Fibroblast of villous mesenchyme (primary cell): Measurements from ENCODE around the gene BICD1. TPM values are rescaled to one million over a fixed set of nuclear protein-coding genes. Genes with fewer than 3 reads are reported as not detected.
A peak's percentile ranks its signal among the peaks of the same experiment; 100 is the strongest.

ENCODE experiments used
- DNase-seq: peaks from one replicate; pipeline ENCODE4 v3.0.0-alpha.2; 2010; ENCODE audit warnings: low read depth
- H3K4me3 ChIP-seq: 2 replicates; pipeline ENCODE4 v1.5.1; 2011; ENCODE audit warnings: low read depth, mild to moderate bottlenecking, low read length
- total RNA-seq: library from RNA; depleted of rRNA; stranded (reverse); fragments of >200 nt; gene quantifications from 2 replicates; pipeline ENCODE4 v1.2.3, GENCODE V29; 2012
- TF ChIP-seq, protein P1 (sequence below): IDR thresholded peaks from 2 replicates; pipeline ENCODE4 v1.5.1; 2012; ENCODE audit warnings: low read depth, mild to moderate bottlenecking, low read length; ENCODE audit not compliant: insufficient read depth

The BICD1 gene
- total RNA-seq, 1 donor: 24.6 TPM

DNA sequence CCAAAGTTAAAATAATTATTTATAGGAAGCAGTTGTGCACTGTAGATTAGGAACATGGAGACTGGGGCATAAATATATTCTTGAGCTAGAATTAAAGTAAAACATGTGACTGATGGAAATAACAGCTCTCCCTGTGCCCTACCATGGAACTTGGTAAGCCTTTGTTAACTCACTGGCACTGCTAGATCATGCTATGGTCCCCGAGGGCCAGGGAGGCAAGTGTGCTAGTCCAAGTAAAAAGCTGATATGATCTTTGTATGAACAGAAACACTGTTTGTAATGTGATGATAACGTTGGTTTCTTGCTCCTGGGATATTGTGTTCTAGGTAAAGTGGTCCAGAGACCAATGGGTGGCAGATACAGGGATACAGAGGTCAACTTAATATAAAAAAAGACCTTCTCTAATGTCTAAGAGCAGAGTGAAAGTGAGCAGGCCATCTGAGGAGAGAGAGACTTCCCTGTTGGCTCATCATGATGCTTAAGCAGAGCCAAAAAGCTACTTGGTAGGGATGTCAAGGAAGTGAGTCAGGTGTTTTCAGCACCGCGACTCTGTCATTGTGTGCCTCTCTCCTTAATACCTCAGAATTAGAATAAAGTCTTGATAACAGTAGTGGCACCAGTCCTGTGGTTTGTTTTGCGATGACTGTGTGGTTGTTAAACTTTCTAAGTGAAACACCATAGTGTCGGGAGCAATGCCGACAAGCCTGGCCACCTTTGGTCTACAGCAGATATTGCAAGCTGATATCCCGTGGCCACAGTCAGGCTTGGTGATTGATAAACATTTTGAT is 27.6 kb downstream of the BICD1 start:
- TF ChIP-seq, protein P1, sequence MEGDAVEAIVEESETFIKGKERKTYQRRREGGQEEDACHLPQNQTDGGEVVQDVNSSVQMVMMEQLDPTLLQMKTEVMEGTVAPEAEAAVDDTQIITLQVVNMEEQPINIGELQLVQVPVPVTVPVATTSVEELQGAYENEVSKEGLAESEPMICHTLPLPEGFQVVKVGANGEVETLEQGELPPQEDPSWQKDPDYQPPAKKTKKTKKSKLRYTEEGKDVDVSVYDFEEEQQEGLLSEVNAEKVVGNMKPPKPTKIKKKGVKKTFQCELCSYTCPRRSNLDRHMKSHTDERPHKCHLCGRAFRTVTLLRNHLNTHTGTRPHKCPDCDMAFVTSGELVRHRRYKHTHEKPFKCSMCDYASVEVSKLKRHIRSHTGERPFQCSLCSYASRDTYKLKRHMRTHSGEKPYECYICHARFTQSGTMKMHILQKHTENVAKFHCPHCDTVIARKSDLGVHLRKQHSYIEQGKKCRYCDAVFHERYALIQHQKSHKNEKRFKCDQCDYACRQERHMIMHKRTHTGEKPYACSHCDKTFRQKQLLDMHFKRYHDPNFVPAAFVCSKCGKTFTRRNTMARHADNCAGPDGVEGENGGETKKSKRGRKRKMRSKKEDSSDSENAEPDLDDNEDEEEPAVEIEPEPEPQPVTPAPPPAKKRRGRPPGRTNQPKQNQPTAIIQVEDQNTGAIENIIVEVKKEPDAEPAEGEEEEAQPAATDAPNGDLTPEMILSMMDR: no peak
- DNase-seq: peak; percentile 26
- H3K4me3 ChIP-seq: no peak overlapping the region

DNA sequence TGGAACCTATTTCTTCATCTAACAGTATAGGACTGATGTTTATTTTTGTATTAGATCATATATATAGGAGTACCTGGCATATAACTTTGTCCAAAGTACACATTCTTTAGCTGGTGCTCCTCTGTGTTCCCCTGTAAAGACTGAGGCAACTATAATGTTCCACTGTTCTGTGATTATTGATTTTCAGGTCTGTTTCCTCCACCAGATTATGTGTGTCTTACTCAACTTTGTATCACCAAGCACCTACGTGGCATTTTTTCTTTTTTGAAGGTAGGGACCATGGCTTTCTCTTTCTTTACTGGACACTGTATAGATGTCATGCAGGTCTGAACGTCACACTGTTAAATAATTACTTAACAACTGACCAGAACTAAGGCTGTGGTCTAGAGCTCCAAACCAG is 29.3 kb downstream of the BICD1 start:
- TF ChIP-seq, protein P1: no peak
- no peak for DNase-seq
- no peak overlapping the region for H3K4me3 ChIP-seq

DNA sequence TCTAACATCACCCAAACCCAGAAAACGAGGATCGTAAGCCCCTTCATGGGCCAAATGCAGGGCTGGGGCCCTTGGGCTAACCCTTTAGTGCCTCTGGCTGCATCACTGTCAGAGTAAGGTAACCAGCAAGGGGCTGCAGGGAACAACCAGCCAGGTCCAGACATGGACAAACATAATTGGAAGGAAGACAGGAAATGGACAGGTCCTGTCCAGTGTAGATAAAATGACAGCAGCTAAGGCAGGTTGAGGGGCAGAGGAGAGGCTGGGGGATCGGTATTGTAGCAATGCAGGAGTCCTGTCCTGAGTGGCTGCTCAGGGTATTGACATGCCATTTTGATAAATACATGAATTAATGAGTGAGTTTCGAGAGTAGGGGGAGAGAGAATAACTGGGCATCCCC is 29.8 kb downstream of the BICD1 start:
- no peak overlapping the region for H3K4me3 ChIP-seq
- no peak for DNase-seq
- TF ChIP-seq, protein P1: no peak

DNA sequence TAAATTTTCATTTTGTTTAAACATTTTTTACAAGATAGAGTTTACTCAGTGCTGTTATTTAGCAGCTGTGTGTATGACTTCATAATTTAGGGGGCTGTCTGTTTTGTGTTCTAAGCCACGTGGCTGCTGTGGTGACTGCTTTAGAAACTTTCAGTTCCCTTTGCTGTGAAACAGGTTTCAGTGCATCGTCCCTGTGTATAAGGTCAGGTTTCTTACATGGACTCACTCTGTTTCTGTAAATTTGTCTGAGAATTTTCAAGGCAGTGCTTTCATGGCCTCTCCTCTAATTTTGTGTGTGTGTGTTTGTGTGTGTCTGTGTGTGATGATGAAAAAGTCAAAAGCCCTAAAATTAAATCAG is 32.4 kb downstream of the BICD1 start:
- TF ChIP-seq, protein P1: no peak
- H3K4me3 ChIP-seq: peak overlapping the region; percentile 24
- DNase-seq: peak; percentile 82

DNA sequence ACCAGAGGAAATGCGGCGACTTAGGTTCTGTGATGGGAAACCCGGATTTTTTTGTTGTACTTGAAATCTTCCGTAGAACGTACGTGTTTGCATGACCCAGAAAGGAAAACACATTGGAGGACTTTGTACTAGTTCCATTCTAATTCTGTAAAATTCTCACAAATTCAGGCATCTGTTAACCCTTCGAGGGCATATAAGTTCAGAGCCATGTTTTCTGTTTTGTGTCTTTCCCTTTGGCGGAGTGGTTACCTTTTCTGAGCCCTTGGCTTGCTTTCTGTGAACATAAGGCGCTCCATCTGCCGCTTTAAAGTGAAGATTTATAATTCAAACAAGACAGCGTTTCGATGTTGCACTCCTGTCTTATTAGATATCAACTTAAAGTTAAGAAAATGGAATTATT is 34.2 kb downstream of the BICD1 start:
- no peak for DNase-seq
- TF ChIP-seq, protein P1: no peak
- no peak overlapping the region for H3K4me3 ChIP-seq

DNA sequence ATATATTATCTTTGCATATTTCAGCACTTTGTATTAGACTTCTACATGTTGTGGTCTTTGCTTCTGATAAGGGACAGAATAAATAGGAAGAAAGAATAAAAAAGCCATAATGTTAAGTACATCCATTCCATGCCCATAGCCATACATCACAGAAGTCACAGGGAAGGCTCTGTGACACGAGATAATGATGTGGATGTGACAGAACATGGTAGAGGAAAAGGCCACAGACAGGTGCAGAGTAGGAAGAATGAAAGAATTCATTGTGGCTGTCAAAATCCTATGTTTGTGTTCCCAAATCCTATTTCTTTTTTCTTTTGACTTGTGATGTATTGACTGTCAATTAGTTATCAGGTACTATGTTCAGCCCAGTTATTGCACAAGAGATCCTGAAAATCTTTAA is 38.4 kb downstream of the BICD1 start:
- no peak overlapping the region for H3K4me3 ChIP-seq
- TF ChIP-seq, protein P1: no peak
- DNase-seq: no peak
